IPS DF 6.9 (cell line): ENCODE measurements around the gene ASAP2.
"Not testable (repeated sequence)": the region's sequence is repeated elsewhere in the genome, so short reads cannot be mapped to it uniquely, and the experiment has no call there.

Experiments
- DNase-seq: peaks from one replicate; pipeline ENCODE4 v3.0.0-alpha.2; 2013; ENCODE audit warnings: low read depth, low spot score
- H3K27ac ChIP-seq: one replicate; pipeline ENCODE4 v1.5.1; 2013; ENCODE audit warnings: low read length, control low read depth
- H3K27me3 ChIP-seq: 2 replicates; pipeline ENCODE4 v1.6.1; 2013; ENCODE audit warnings: mild to moderate bottlenecking, low read length; ENCODE audit not compliant: control insufficient read depth, insufficient read depth
- H3K36me3 ChIP-seq: 2 replicates; pipeline ENCODE4 v1.6.1; 2013; ENCODE audit warnings: low read length; ENCODE audit not compliant: control insufficient read depth, insufficient read depth
- H3K4me1 ChIP-seq: 2 replicates; pipeline ENCODE4 v1.6.1; 2013; ENCODE audit warnings: low read length; ENCODE audit not compliant: control insufficient read depth, insufficient read depth
- H3K4me3 ChIP-seq: 2 replicates; pipeline ENCODE4 v1.5.1; 2013; ENCODE audit warnings: mild to moderate bottlenecking, low read length
- H3K9me3 ChIP-seq: 2 replicates; pipeline ENCODE4 v1.6.1; 2013; ENCODE audit warnings: low read length, inconsistent platforms; ENCODE audit not compliant: control insufficient read depth, insufficient read depth
- WGBS: extraction: QIAGEN DNeasy Blood & Tissue Kit; methylation state at CpG from one replicate; pipeline ENCODE4 v1.1.7; 2013; ENCODE audit warnings: mixed read lengths, missing lambda C conversion rate; ENCODE audit not compliant: insufficient read length, insufficient coverage; 5-methylcytosine and 5-hydroxymethylcytosine counted together

ASAP2 gene

DNA sequence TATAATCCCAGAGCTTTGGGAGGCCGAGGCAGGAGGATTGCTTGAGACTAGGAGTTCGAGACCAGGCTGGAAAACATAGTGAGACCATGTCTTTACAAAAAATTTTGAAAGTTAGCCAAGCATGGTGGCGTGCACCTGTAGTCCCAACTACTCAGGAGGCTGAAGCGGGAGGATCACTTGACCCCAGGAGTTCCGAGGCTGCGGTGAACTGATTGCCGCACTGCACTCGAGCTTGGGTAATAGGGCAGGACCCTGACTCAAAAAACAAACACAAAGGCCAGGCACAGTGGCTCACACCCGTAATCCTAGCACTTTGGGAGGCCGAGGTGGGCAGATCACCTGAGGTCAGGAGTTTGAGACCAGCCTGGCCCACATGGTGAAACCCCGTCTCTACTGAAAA, 191.6 kb downstream of the ASAP2 start:
- H3K36me3 ChIP-seq, H3K27ac ChIP-seq, H3K4me3 ChIP-seq, DNase-seq, H3K9me3 ChIP-seq, H3K4me1 ChIP-seq, H3K27me3 ChIP-seq: not testable (repeated sequence)
- WGBS = no CpG with 5 or more reads among the region's 11 CpGs

DNA sequence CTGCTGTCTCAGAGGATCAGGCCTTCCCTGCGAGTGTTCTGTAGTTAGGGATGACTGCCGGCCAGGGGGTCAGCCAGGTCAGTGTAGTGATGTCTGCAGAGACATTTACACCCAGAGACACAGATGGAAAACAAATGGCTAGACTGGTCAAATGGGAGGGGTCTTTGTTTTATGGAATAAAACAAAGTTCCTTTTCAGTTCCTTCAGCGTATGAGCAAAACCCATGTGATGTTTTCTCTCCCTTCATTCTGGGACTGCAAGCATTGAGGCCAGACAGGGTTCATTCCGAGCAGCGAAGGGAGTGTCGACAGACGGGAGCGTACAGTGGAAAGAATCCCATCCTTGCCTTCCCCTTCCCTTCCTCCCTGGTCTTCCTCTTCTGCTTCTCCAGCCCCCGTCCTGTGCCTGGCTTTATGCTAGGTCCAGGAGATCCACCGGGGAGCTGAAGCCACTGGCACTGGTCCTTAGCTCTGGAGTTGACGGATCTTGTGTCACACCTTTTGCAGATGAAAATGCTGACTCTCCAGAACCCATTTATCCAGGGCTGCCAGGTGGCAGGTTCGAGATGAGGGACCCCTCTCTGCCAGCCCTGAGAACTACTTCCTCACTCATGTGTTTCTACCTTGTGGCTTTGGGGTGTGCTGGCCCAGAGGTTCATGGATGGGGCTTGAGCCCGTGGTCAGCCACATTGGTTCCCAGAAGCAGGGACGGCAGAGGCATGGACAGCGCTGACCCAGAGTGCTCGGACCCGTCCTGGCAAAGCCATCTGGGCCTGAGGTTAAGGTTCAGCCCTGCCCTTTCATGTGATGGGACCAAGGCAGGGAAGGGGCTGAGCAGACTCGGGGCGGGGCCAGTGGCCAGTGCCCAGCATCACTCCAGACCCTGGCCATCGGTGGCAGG, 192.5 kb downstream of the ASAP2 start:
- no CpG with 5 or more reads among the region's 20 CpGs for WGBS
- Histone ChIP-seq H3K27ac (no peak overlapping the region), H3K27me3 (no peaks in the 10 kb centered on the region), H3K4me3 (no peak overlapping the region), H3K9me3 (no peaks in the 10 kb centered on the region), H3K4me1 (no peaks in the 10 kb centered on the region), H3K36me3 (no peaks in the 10 kb centered on the region)
- no peak for DNase-seq

DNA sequence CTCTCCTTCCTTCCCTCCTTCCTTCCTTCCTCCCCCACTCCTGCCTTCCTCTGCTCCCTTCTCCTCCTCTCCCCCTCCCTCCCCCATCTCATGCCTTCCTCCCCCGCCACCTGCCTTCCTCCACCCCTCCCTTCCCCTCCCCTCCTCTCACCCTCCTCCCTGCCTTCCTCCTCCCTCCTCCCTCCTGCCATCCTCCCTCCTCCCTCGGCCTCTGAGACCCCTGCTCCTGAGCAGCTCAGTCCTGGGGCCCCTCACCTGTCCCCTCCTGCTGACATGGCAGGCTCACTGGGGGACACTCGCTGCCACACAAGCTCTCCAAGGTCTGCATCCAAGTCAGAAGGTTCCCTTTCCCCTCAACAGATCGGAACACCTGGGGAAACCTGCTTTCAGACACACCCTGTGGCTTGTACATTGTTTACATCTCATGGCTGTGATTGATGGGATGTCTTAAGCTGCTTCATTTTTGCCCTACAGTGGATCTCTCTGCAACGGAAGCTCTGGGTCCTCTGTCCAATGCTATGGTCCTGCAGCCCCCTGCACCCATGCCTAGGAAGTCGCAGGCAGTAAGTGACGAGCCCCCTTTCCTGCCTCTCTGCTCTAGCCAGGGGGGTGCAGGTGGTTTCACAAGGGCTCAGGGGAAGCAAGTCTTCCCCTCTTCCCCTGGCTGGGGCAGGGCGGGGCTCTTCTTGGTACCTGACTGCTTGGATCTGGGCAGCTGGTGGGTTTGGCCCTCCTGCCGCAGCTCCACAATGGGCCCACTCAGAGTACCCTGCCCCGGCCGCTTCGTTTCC, 193.9 kb downstream of the ASAP2 start:
- Histone ChIP-seq H3K27ac (no peak overlapping the region), H3K27me3 (no peaks in the 10 kb centered on the region), H3K4me3 (no peak overlapping the region), H3K9me3 (no peaks in the 10 kb centered on the region), H3K36me3 (no peaks in the 10 kb centered on the region), H3K4me1 (no peaks in the 10 kb centered on the region)
- no peak for DNase-seq
- WGBS = no CpG with 5 or more reads among the region's 12 CpGs

DNA sequence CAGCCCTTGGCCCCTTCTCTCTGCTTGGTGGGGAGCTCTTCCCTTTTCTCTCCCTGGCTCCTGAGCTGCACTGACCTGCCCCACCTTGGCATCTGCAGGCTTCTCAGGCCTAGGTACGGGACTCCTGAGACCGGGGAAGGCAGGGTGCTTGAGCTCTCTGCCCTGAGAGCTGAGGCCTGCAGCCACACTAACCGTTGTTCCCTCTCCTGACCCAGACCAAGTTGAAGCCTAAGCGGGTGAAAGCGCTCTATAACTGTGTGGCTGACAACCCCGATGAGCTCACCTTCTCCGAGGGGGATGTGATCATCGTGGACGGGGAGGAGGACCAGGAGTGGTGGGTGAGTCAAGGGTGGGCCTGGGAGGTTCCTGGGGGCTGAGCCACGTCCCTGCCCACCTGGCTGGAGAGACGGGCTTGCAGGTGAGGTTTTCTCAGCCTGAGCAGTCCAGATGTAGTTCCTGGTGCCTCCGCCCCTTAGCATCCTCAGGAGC, 194.5 kb downstream of the ASAP2 start:
- WGBS = no CpG with 5 or more reads among the region's 12 CpGs
- Histone ChIP-seq H3K27ac (no peak overlapping the region), H3K4me3 (no peak overlapping the region)

DNA sequence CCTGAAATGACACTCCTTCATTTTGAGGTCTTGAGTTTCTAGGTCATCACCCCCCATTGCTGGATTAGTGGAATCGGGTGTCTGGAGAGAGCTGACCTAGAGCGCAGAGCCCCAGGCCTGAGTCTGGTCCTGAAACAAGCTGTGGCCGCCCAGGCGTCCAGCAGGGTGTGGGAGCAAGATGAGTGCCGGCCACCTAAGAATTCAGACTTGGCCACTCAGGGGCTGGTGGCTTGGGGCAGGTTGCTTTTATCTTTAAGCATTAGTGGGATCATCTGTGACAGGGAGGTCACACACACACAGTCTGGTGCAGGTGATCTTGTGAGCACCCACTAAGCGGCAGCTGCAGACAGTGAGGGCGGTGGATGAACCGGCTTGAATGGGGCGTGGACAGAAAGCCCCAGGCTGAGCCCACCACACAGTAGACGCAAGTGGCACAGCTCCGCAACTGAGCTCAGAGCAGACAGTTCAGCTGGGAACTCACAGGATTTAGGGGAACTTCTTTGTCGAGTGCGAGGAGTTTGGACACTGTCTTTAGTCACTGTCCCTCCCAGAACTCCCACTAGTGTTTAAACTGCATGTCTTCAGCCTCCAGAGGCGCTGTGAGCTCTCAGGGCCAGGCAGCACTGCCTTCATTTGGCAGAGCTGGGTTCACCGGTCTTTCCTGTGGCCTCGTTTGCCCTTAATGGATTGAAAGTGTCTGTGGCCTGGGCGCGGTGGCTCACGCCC, 195.2 kb downstream of the ASAP2 start:
- H3K4me1 ChIP-seq = no peaks in the 10 kb centered on the region
- H3K9me3 ChIP-seq = no peaks in the 10 kb centered on the region
- H3K27ac ChIP-seq = no peak overlapping the region
- no peak overlapping the region for H3K4me3 ChIP-seq
- DNase-seq = no peak
- no peaks in the 10 kb centered on the region for H3K36me3 ChIP-seq
- no peaks in the 10 kb centered on the region for H3K27me3 ChIP-seq
- no CpG with 5 or more reads among the region's 19 CpGs for WGBS

More for the DNA sequence above, 194.5 kb downstream of the ASAP2 start:
- H3K9me3 ChIP-seq = no peaks in the 10 kb centered on the region
- no peaks in the 10 kb centered on the region for H3K36me3 ChIP-seq
- no peak for DNase-seq
- H3K27me3 ChIP-seq = no peaks in the 10 kb centered on the region
- no peaks in the 10 kb centered on the region for H3K4me1 ChIP-seq

DNA sequence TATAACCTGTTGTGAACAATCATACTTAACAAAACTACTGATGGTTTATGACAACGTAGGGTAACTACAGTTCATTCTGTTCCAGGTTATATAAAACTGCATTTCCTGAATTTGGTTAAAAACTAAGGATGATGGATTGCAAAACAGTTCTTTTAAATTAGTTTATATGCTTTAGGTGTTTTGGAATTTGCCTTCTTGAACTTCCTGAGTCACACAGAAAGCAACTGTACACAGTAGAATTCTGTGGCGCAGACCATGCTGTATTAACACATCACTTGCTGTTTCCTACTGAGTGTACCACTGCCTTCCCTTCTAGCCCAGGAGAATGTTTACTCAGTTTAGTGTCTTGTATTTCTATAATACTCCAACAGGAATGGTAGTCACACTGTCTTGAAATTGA, 197.3 kb downstream of the ASAP2 start:
- DNase-seq = no peak
- H3K27me3 ChIP-seq = no peaks in the 10 kb centered on the region
- H3K4me3 ChIP-seq = no peak overlapping the region
- WGBS = no CpG with 5 or more reads among the region's 2 CpGs
- no peaks in the 10 kb centered on the region for H3K9me3 ChIP-seq
- no peaks in the 10 kb centered on the region for H3K36me3 ChIP-seq
- H3K27ac ChIP-seq = no peak overlapping the region
- no peaks in the 10 kb centered on the region for H3K4me1 ChIP-seq

DNA sequence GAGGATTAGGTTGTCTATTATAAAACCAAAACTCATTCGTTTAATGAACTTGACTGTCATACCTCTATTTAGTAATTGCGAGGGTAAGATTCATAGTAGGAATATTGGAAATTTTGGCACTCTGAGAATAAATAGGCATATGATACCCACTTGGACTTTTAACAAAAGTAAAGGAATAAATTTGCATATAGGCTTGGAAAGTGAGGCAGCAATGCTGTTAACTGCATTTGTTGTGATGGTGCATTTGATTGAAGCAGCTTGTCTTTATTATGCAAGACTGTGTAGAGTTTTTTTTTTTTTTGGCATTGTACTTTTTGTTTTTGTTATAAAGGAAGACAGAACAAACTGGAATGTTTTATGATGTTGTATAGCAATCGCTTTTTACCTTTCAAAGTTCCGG, 197.8 kb downstream of the ASAP2 start:
- no peak for DNase-seq
- H3K36me3 ChIP-seq = no peaks in the 10 kb centered on the region
- no peak overlapping the region for H3K27ac ChIP-seq
- no CpG with 5 or more reads among the region's 4 CpGs for WGBS
- H3K27me3 ChIP-seq = no peaks in the 10 kb centered on the region
- no peaks in the 10 kb centered on the region for H3K9me3 ChIP-seq
- no peak overlapping the region for H3K4me3 ChIP-seq
- no peaks in the 10 kb centered on the region for H3K4me1 ChIP-seq

DNA sequence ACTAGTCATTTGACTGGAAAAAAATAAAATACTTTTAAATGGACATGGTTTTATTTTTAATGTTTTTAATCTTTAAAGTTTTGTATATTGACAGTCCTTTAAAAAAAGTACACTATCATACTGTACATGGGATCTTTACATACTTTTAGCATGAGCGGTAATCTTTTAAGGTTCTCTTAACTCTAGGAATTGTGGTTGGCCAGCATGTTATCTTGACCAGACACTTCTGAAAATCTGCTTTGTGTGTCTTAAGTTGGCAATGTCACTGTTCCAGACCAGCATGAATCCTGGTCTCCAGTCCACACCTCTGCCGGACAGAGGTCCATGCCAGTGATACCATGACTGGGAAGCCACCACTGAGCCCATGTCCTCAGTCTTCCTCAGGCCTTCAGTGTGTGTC, 199.0 kb downstream of the ASAP2 start:
- H3K9me3 ChIP-seq = no peaks in the 10 kb centered on the region
- H3K4me1 ChIP-seq = no peaks in the 10 kb centered on the region
- H3K27ac ChIP-seq = no peak overlapping the region
- H3K27me3 ChIP-seq = no peaks in the 10 kb centered on the region
- DNase-seq = no peak
- no peaks in the 10 kb centered on the region; the same call in 1 of the 2 replicates for H3K36me3 ChIP-seq
- WGBS = no CpG with 5 or more reads among the region's 2 CpGs
- no peak overlapping the region for H3K4me3 ChIP-seq

DNA sequence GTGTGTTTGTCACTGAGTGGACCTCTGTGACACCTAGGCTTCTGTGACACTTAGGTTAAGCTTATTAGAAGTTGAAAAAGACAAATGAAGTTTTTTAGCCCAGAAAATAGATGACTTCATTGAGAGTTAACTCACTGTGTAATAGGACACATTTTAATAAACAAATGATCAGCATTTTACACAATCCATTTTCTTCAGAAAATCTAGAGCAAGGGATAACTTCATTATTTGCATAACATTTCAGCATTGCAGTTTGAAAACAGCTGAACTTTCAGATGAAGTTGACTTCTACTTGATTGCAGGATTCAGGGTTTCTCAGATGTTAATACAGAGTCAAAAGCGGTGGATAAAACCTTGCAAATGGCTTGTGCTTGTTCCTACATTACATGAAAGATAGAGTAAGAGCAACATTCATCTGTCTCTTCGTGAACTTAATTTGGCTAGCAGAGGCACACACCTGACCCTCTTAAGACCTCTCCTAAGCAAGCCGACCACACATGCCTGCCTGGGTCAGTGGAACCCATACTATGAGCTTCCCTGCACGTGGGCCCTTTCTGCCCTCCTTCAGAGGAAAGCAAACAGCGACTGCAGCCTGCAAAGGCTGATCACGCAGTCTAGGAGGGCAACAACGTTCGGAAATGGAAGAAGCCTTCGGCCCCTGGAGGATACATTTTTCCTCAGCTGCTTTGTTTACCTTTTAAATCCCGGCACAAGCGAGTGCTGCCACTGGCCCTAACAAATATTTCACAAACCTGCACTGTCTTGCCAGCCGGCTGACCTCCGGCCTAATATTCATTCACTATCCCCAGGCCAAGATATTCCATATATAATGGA, 200.1 kb downstream of the ASAP2 start:
- no peaks in the 10 kb centered on the region for H3K4me1 ChIP-seq
- no peak overlapping the region for H3K4me3 ChIP-seq
- WGBS = no CpG with 5 or more reads among the region's 13 CpGs
- H3K9me3 ChIP-seq = no peaks in the 10 kb centered on the region
- no peak for DNase-seq
- H3K27me3 ChIP-seq = no peaks in the 10 kb centered on the region
- no peaks in the 10 kb centered on the region; the same call in 1 of the 2 replicates for H3K36me3 ChIP-seq
- no peak overlapping the region for H3K27ac ChIP-seq
